GM19324 (cell line): ENCODE data around the gene CEP19.

Experiments
- ATAC-seq: cut with Tn5 transposase; IDR thresholded peaks from one replicate; pipeline ENCODE4 v1.9.1; 2021; ENCODE audit warnings: mild to moderate bottlenecking, moderate library complexity; ENCODE audit not compliant: unreplicated experiment, low FRiP score

The CEP19 gene

DNA sequence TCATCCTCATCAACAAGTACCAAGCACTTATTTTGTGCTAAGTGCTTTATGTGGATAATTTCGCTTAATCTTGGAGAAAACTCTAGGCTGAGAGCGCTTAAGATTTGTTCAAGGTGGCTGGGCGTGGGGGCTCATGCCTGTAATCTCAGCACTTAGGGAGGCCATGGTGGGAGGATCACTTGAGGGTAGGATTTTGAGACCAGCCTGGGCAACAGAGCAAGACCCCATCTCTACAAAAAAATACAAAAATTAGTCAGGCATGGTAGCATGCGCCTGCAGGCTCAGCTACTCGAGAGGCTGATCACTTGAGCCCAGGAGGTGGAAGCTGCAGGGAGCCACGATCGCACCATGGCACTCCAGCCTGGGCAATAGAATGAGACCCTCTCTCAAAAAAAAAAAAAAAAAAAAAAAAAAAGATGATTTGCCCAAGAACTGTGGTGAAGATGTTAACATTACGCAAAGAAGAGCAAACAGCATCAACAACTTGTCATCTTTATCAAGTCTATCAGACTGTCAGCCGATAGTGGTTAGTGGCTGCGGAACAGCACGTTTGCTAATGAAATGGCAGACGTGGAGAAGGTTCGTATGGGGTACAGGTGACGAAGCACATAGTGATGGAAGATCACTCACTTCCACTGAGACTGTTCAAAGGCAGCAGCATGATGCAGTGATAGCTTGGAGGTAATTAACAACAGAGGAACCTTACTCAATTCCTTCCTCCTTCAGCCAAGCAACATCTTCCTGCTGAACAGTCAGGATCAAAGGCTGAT, 44.8 kb downstream of the CEP19 start:
- ATAC-seq = no peak

DNA sequence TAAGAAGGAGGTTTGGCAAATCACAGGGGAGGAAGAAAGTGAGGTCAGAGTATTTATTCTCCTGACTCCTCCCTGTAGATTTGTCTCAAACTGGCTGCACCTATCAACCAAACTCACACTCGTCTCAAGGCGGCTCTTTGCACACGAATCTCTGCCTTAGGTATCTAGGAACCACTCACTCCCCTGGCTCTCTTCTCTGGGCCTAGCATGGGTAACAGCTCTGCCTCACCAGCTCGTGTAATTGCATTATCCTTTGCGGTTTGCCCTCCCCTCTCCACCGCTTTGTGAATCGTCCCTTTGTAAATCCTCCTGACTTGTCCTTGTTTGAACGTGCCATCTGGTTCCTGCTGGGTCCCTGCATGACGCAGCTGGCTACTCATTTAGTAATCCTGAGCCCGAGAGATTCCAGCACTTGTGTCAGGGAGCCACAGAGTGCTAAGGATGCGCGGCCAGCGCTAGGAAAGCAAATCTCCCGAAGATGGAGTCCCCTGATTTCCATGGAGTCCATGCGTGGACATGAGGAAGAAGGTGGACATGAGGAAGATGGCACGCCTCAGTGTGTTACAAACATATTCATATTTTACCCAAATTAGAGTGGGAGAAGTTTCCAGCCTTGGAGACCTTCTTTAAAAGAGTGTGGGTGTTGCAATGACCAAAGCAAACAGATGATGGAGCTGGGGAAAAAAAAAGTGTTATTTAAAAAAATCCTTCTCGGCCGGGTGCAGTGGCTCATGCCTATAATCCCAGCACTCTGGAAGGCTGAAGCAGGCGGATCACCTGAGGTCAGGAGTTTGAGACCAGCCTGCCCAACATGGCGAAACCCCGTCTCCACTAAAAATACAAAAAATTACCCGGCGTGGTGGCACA, 45.8 kb downstream of the CEP19 start:
- no peak for ATAC-seq

DNA sequence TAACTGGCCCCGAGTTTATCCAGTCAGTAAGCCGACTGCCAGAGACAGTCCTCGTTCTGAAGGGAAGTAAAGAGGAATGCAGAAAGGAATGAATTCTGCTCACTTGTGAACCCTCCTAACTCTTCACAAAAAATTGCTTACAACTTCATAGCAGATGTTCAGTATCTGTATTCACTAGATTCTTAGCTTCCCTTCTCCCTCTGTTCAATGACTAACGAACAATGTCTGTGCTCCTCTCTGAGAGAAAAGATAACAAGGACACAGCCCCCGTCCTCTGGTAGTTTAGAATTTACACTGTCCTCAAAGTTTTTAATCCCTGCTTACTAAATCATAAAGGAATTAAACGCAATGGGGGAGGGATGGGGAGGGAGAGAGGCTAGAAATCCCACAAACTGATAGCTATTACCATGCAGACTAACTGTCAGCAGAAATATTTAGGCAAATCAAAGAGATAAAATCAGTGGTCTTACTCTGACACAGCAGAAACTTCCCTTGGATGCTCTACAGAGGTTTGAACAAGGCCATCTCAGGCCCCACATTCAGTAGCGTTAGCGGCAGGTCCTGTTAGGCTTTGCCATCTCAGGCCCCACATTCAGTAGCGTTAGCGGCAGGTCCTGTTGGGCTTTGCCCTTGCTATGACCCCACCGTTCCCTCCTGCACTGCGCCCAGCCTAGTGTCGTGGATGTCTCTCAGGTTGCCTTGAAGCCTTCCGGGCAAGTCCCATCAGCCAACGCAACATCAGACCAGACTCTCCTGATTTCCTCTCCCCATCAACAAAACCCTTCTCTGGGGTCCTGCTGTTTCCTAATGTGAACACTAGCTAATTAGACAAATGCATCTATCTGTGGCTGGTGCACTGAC, 49.1 kb downstream of the CEP19 start:
- ATAC-seq = no peak

DNA sequence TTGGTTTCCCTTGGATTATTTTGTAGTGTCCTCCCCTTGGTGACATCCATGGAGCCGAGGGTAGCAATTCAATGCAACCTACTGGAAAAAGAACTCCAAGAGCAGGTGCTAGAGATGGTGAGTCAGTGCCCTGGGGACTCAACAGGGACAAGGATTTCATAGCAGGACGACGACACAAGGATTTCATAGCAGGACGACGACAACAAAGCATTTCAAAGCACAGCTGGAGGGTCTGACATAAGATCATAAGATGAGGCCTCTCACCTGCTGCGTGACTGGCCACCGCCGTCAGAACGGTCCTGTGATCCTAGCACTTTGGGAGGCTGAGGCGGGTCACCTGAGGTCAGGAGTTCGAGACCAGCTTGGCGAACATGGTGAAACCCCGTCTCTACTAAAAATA, 50.0 kb downstream of the CEP19 start:
- no peak for ATAC-seq

DNA sequence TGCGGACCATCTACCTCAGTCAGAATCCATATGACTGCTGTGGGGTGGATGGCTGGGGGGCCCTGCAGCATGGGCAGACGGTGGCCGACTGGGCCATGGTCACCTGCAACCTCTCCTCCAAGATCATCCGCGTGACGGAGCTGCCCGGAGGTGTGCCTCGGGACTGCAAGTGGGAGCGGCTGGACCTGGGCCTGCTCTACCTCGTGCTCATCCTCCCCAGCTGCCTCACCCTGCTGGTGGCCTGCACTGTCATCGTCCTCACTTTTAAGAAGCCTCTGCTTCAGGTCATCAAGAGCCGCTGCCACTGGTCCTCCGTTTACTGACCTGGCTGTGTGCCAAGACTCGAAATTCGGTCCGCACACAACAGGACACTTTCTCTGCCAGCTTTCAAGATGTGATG, 50.6 kb downstream of the CEP19 start:
- no peak for ATAC-seq

DNA sequence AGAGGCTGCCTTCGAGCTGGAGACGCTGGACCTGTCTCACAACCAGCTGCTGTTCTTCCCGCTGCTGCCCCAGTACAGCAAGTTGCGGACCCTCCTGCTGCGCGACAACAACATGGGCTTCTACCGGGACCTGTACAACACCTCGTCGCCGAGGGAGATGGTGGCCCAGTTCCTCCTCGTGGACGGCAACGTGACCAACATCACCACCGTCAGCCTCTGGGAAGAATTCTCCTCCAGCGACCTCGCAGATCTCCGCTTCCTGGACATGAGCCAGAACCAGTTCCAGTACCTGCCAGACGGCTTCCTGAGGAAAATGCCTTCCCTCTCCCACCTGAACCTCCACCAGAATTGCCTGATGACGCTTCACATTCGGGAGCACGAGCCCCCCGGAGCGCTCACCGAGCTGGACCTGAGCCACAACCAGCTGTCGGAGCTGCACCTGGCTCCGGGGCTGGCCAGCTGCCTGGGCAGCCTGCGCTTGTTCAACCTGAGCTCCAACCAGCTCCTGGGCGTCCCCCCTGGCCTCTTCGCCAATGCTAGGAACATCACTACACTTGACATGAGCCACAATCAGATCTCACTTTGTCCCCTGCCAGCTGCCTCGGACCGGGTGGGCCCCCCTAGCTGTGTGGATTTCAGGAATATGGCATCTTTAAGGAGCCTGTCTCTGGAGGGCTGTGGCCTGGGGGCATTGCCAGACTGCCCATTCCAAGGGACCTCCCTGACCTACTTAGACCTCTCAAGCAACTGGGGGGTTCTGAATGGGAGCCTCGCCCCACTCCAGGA, 51.5 kb downstream of the CEP19 start:
- no peak for ATAC-seq

DNA sequence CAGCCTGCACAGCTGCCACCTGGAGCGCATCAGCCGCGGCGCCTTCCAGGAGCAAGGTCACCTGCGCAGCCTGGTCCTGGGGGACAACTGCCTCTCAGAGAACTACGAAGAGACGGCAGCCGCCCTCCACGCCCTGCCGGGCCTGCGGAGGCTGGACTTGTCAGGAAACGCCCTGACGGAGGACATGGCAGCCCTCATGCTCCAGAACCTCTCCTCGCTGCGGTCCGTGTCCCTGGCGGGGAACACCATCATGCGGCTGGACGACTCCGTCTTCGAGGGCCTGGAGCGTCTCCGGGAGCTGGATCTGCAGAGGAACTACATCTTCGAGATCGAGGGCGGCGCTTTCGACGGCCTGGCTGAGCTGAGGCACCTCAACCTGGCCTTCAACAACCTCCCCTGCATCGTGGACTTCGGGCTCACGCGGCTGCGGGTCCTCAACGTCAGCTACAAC, 52.1 kb downstream of the CEP19 start:
- no peak for ATAC-seq
